Activated B cell treated with CpG ODN at 0.5 μM for 24 hours (primary cell): ENCODE measurements around the gene CDHR4. TPM values are rescaled to one million over a fixed set of nuclear protein-coding genes. Genes with fewer than 3 reads are reported as not detected.
"Not testable (repeated sequence)": the region's sequence is repeated elsewhere in the genome, so short reads cannot be mapped to it uniquely, and the experiment has no call there.

Experiments used
- ATAC-seq: fragments of 200-7000 bp; cut with Tn5 transposase; one replicate; pipeline ENCODE4 v1.10.0; 2021; ENCODE audit warnings: low read depth, mild to moderate bottlenecking, moderate library complexity
- CTCF ChIA-PET: fragments of 350-600 bp; sonication (Branson Sonifier 250); formaldehyde crosslinking; loops from one replicate; lab custom pipeline; 2021; ENCODE audit warnings: antibody characterized with exemption; lab: Charles Lee
- POLR2A ChIA-PET: fragments of 350-600 bp; sonication (Branson Sonifier 250); formaldehyde crosslinking; loops from one replicate; lab custom pipeline; 2021; ENCODE audit warnings: antibody characterized with exemption; lab: Charles Lee
- DNase-seq: peaks from one replicate; pipeline ENCODE4 v3.0.0; 2022
- H3K27ac Mint-ChIP-seq: one replicate; pipeline ENCODE4 v1.8.0; 2020; ENCODE audit warnings: mixed read lengths
- H3K27me3 Mint-ChIP-seq: one replicate; pipeline ENCODE4 v1.8.0; 2021; ENCODE audit warnings: mixed read lengths
- H3K36me3 Mint-ChIP-seq: one replicate; pipeline ENCODE4 v1.8.0; 2021; ENCODE audit warnings: low read depth, mixed read lengths
- H3K4me1 Mint-ChIP-seq: one replicate; pipeline ENCODE4 v1.8.0; 2021; ENCODE audit warnings: mixed read lengths
- H3K4me3 Mint-ChIP-seq: one replicate; pipeline ENCODE4 v1.8.0; 2020; ENCODE audit warnings: mild to moderate bottlenecking, mixed read lengths
- H3K9me3 Mint-ChIP-seq: one replicate; pipeline ENCODE4 v1.8.0; 2020; ENCODE audit warnings: mixed read lengths
- CTCF ChIP-seq: fragments of 200-600 bp; IDR thresholded peaks from one replicate; pipeline ENCODE4 v1.8.0; 2022; ENCODE audit warnings: antibody characterized with exemption, mild to moderate bottlenecking
- intact Hi-C: fragments of 100-400 bp; cut with micrococcal nuclease; formaldehyde crosslinking; loops from one replicate; pipeline ENCODE4 v1.15.1; 2024
- total RNA-seq: library from RNA; stranded (reverse); gene quantifications from 2 replicates; pipeline ENCODE4 v1.2.3, GENCODE V29; 2022

CDHR4 gene
- total RNA-seq, 1 donor from 2014 or later, result not detected

GRCh38 chr3:49787536-49787935, 12.1 kb downstream of the CDHR4 start:
- CTCF ChIA-PET, result interaction anchor here (1.8 kb wide), 1 partner anchor 51 kb away, joined by 5 read pairs; no protein-coding TSS in a partner anchor

GRCh38 chr3:49787182-49787464, 12.6 kb downstream of the CDHR4 start:
- Mint-ChIP-seq H3K27ac (peak overlapping the region; percentile 93), H3K4me1 (peaks cover 30% of the 10 kb centered on the region), H3K36me3 (peaks cover 14% of the 10 kb centered on the region), H3K27me3 (no peaks in the 10 kb centered on the region), H3K4me3 (peak overlapping the region; percentile 91), H3K9me3 (no peaks in the 10 kb centered on the region)
- DNase-seq (no peak), ATAC-seq (no peak)
- POLR2A ChIA-PET, result interaction anchor here (0.7 to 2.8 kb wide), 7 partner anchors 16 to 447 kb away, joined by 3 to 24 read pairs (median 8); partner anchors contain the start of genes GMPPB, INKA1 and USP4
- intact Hi-C loops, result loop anchor here (2.0 to 10.0 kb wide), 3 partner anchors 48 to 1230 kb away; partner anchors contain the start of gene PFKFB4
- CTCF ChIA-PET, result interaction anchor here (0.9 to 1.8 kb wide), 2 partner anchors 51 to 52 kb away, joined by 3 to 5 read pairs; no protein-coding TSS in a partner anchor
- no peak for TF ChIP-seq CTCF

More at GRCh38 chr3:49787536-49787935, 12.1 kb downstream of the CDHR4 start:
- intact Hi-C loops, result loop anchor here (2.0 to 10.0 kb wide), 3 partner anchors 47 to 1231 kb away; partner anchors contain the start of gene PFKFB4
- Mint-ChIP-seq H3K4me3 (peak overlapping the region; percentile 91), H3K9me3 (no peaks in the 10 kb centered on the region), H3K4me1 (peaks cover 27% of the 10 kb centered on the region), H3K27me3 (no peaks in the 10 kb centered on the region), H3K27ac (no peak overlapping the region), H3K36me3 (peaks cover 14% of the 10 kb centered on the region)
- TF ChIP-seq CTCF, result no peak
- ATAC-seq (no peak), DNase-seq (no peak)
- POLR2A ChIA-PET, result interaction anchor here (0.7 to 2.8 kb wide), 7 partner anchors 16 to 447 kb away, joined by 3 to 24 read pairs (median 8); partner anchors contain the start of genes GMPPB, INKA1 and USP4

DNA sequence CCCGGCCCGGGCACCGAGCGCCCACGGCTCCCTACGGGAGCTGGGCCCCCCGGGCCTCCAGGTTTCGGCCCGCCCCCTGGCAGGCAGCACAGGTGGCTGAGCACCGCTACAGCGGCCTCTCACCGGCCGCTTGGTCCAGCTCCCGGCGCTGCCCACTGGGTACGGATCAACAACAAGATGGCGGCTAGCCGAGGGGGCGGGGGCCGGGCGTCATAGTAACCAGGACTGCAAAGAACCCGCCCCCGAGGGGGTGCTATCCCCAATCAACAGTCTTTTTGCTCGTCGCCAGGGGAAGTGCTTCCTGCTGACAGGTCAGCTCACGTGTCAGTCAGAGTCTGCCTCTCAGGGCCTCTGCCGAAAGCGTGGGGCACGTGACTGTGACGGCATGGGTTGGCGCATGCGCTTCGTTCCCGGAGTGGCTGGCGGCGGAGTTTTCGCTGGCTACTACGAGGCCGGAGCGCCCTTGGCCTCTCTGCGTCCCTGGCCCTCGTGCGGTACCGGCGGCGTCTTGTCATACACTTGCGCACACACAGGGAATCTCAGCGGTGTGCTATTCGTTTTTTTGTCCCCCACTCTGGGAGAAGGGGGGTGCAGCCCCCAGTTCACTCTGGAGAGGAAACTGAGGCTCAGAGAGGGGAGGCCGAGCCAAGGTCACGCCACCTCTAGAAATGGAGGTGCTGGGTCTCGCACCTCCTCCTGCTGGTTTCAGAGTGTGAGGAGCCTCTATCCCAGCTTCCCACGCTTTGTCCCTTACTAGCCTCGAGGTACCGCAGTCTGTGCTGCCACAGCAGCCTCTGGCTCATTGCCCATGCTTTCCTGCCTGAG, 13.1 kb downstream of the CDHR4 start, which contains the start of gene IP6K1:
Gene IP6K1 (minus strand): TSS at position 186 of the 825 bp plus-strand sequence. CDS start 38,502 bp downstream, outside the sequence.
- Mint-ChIP-seq H3K4me1 (peaks cover 30% of the 10 kb centered on the region), H3K36me3 (peaks cover 15% of the 10 kb centered on the region), H3K9me3 (no peaks in the 10 kb centered on the region), H3K4me3 (peak within 1 kb of the TSS; percentile 91), H3K27ac (peak within 1 kb of the TSS; percentile 93), H3K27me3 (no peaks in the 10 kb centered on the region)
- DNase-seq, result peak; percentile 97
- peak; percentile 99 for ATAC-seq
- no peak for TF ChIP-seq CTCF
- CTCF ChIA-PET, result interaction anchor here (0.9 kb wide), 1 partner anchor 52 kb away, joined by 3 read pairs; no protein-coding TSS in a partner anchor
- intact Hi-C loops, result loop anchor here (1.0 to 10.0 kb wide), 9 partner anchors 19 to 1230 kb away; partner anchors contain the start of genes AMIGO3, APEH, PFKFB4 and TRAIP
- POLR2A ChIA-PET, result interaction anchor here (0.7 to 2.8 kb wide), 18 partner anchors 9 to 317 kb away, joined by 3 to 24 read pairs (median 6); partner anchors contain the start of genes AMIGO3, DAG1, GMPPB and INKA1

DNA sequence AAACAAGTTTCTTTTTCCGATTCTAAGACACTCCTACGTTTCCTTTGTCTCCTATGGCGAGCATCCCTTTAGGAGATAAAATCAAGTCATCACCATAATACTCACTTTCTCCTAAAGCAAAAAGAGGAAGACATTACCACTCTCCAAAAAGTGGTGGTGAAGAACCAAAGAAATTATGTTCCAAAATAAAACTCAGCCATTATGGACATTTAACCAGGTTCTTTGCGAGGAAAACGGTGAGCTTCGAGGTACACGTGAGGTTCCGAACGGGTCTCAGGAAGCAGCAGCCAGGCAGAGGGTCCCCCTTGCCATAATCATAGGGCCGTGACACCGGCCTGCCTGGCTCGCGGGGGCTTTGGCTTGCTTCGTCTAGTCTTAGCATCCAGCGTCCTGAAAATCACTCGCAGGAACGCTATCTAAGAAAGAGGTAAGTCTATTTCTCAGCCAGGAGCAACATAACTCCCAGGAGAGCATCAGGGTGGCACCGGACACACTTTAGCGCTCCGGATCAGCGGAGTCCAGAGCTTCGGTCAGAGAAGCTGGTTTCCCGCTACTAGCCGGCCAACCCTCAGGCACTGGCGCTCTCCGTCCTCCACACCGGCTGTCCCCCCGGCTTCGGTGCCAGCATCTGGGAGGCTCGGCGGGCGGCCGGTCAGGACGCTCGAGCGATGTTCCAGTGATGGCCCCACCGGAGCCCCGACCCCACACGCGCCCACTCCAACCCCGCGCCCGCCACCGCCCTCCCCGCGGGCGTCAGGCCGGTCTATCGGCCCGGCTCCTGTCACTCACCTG, 13.9 kb downstream of the CDHR4 start:
- intact Hi-C loops, result loop anchor here (1.0 to 10.0 kb wide), 9 partner anchors 20 to 1229 kb away; partner anchors contain the start of genes AMIGO3, APEH, PFKFB4 and TRAIP
- peaks cover 23% of the 10 kb centered on the region for H3K36me3 Mint-ChIP-seq
- ChIA-PET CTCF (interaction anchor here (0.9 kb wide), 1 partner anchor 53 kb away, joined by 3 read pairs; no protein-coding TSS in a partner anchor), POLR2A (interaction anchor here (0.7 to 2.8 kb wide), 17 partner anchors 8 to 316 kb away, joined by 3 to 24 read pairs (median 6); partner anchors contain the start of genes AMIGO3, DAG1, GMPPB and INKA1)
- H3K27ac Mint-ChIP-seq, result peak overlapping the region; percentile 86
- no peaks in the 10 kb centered on the region for H3K27me3 Mint-ChIP-seq
- H3K9me3 Mint-ChIP-seq, result no peaks in the 10 kb centered on the region
- TF ChIP-seq CTCF, result no peak
- no peak for DNase-seq
- peaks cover 37% of the 10 kb centered on the region for H3K4me1 Mint-ChIP-seq
- peak overlapping the region; percentile 91 for H3K4me3 Mint-ChIP-seq
- ATAC-seq, result peak; percentile 45

GRCh38 chr3:49782277-49782676, 17.4 kb downstream of the CDHR4 start:
- ATAC-seq, POLR2A ChIA-PET, H3K27ac Mint-ChIP-seq, H3K4me3 Mint-ChIP-seq, DNase-seq, H3K9me3 Mint-ChIP-seq, H3K27me3 Mint-ChIP-seq, CTCF ChIA-PET: not testable (repeated sequence)
- Mint-ChIP-seq H3K36me3 (peaks cover 46% of the 10 kb centered on the region), H3K4me1 (peaks cover 46% of the 10 kb centered on the region)
- intact Hi-C loops, result loop anchor here (10.0 kb wide), 1 partner anchor 53 kb away; no protein-coding TSS in a partner anchor
